ENCODE results near the gene FTH1. TPM values are rescaled to one million over a fixed set of nuclear protein-coding genes. Genes with fewer than 3 reads are reported as not detected.

Gene FTH1
- total RNA-seq, 4 donors from 2014 or later = 2,288 to 6,007 (median 4,694) TPM

GRCh38 chr11:61999141-61999975 lies 31.9 kb upstream of the FTH1 start:
- no peak overlapping the region for H3K27ac ChIP-seq

DNA sequence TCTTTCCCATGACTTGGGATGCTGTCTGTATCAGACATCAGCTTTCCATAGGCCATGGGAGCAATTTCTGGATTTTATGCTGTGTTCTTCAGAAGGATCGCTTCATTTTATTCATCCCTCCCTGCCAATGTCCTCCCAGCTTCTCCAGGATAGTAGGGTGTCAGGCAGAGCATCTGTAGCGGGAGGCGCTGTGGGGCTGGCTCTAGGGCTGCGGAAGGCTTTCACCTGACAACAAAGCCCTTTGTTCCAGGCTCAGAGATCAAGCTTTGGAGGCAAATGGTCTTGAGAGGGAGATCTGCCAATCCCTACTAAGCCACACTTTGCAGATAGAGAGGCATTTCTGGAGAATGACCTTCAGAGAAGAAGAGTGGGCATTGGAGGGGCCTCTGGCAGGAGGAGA lies 29.5 kb upstream of the FTH1 start:
- in situ Hi-C loops (cut with MboI; ENCODE audit: low pct_ligation_motif_present in 1 of 4, low pct_unique_long_range_greater_than_20kb in 1 of 4, low sequenced_read_pairs in 3 of 4) (no loop called here), intact Hi-C loops (cut with DNase I; ENCODE audit: low total_unique reads) (no loop called here)
- TF ChIP-seq POLR2AphosphoS5 (IDR thresholded peaks at IDR 0.05) (no peak), EP300 (IDR thresholded peaks at IDR 0.05; ENCODE audit: low read depth) (no peak), POLR2A (IDR thresholded peaks at IDR 0.05) (no peak)
- TF ChIP-seq, protein P1, sequence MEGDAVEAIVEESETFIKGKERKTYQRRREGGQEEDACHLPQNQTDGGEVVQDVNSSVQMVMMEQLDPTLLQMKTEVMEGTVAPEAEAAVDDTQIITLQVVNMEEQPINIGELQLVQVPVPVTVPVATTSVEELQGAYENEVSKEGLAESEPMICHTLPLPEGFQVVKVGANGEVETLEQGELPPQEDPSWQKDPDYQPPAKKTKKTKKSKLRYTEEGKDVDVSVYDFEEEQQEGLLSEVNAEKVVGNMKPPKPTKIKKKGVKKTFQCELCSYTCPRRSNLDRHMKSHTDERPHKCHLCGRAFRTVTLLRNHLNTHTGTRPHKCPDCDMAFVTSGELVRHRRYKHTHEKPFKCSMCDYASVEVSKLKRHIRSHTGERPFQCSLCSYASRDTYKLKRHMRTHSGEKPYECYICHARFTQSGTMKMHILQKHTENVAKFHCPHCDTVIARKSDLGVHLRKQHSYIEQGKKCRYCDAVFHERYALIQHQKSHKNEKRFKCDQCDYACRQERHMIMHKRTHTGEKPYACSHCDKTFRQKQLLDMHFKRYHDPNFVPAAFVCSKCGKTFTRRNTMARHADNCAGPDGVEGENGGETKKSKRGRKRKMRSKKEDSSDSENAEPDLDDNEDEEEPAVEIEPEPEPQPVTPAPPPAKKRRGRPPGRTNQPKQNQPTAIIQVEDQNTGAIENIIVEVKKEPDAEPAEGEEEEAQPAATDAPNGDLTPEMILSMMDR (IDR thresholded peaks at IDR 0.05) = no peak
- DNase-seq = no peak
- WGBS, 2 donors (ENCODE audit: low coverage in 1 of 2) = 91 to 100% methylated on average over 3 to 4 of the region's 4 CpGs
- Histone ChIP-seq H3K36me3 (no peaks in the 10 kb centered on the region), H3K27me3 (no peaks in the 10 kb centered on the region), H3K4me3 (no peak overlapping the region), H3K27ac (no peak overlapping the region), H3K9me3 (peaks cover 5 to 6% of the 10 kb centered on the region in 2 donors), H3K4me1 (peaks cover 4 to 17% (median 12%) of the 10 kb centered on the region in 4 donors)

More at GRCh38 chr11:61999141-61999975, 31.9 kb upstream of the FTH1 start:
- peaks cover 5 to 6% of the 10 kb centered on the region in 2 donors for H3K9me3 ChIP-seq
- H3K36me3 ChIP-seq = no peaks in the 10 kb centered on the region
- intact Hi-C loops (cut with DNase I; ENCODE audit: low total_unique reads) (no loop called here), in situ Hi-C loops (cut with MboI; ENCODE audit: low pct_ligation_motif_present in 1 of 4, low pct_unique_long_range_greater_than_20kb in 1 of 4, low sequenced_read_pairs in 3 of 4) (no loop called here)
- WGBS, 2 donors (ENCODE audit: low coverage in 1 of 2) = 91 to 97% methylated on average over 5 to 7 of the region's 7 CpGs
- no peaks in the 10 kb centered on the region for H3K27me3 ChIP-seq
- no peak overlapping the region for H3K4me3 ChIP-seq
- no peak for DNase-seq
- peaks cover 4 to 21% (median 15%) of the 10 kb centered on the region in 4 donors for H3K4me1 ChIP-seq
- no peak for TF ChIP-seq POLR2AphosphoS5 (IDR thresholded peaks at IDR 0.05)
- TF ChIP-seq, protein P1 (IDR thresholded peaks at IDR 0.05) = no peak
- no peak for TF ChIP-seq POLR2A (IDR thresholded peaks at IDR 0.05)
- no peak for TF ChIP-seq EP300 (IDR thresholded peaks at IDR 0.05; ENCODE audit: low read depth)

- in situ Hi-C loops (cut with MboI; ENCODE audit: low pct_ligation_motif_present in 1 of 4, low pct_unique_long_range_greater_than_20kb in 1 of 4, low sequenced_read_pairs in 3 of 4) = no loop called here
- Histone ChIP-seq H3K27me3 (no peaks in the 10 kb centered on the region), H3K4me3 (no peak overlapping the region), H3K27ac (no peak overlapping the region), H3K36me3 (no peaks in the 10 kb centered on the region), H3K4me1 (no peaks in the 10 kb centered on the region), H3K9me3 (peaks cover 5 to 6% of the 10 kb centered on the region in 2 donors)
- TF ChIP-seq POLR2A (IDR thresholded peaks at IDR 0.05) = no peak
- TF ChIP-seq EP300 (IDR thresholded peaks at IDR 0.05; ENCODE audit: low read depth) = no peak
- TF ChIP-seq, protein P1 (IDR thresholded peaks at IDR 0.05) = no peak
- TF ChIP-seq POLR2AphosphoS5 (IDR thresholded peaks at IDR 0.05) = no peak
- WGBS, 2 donors (ENCODE audit: low coverage in 1 of 2) = 50 to 60% methylated on average over 2 to 3 of the region's 3 CpGs
- intact Hi-C loops (cut with DNase I; ENCODE audit: low total_unique reads) = loop anchor here (1.0 kb wide), 1 partner anchor 39 kb away; no protein-coding TSS in a partner anchor
- DNase-seq = no peak
Measured at GRCh38 chr11:61994981-61995380, 27.5 kb upstream of the FTH1 start.

DNA sequence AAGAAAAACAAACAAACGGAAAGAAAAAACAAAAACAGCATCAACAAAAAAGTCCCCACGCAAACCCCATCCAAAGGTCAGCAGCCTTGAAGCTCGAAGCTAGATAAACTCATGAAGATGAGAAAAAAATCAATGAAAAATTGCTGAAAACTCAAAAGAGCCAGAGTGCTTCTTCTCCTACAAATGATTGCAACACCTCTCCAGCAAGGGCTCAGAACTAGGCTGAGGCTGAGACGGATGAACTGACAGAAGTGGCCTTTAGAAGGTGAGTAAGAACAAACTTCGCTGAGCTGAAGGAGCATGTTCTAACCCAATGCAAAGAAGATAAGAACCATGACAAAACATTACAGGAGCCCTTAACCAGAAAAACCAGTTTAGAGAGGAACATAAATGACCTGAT lies 18.4 kb upstream of the FTH1 start:
- Histone ChIP-seq H3K4me3 (no peak overlapping the region), H3K27ac (no peak overlapping the region), H3K4me1 (peaks cover 0 to 7% (median 2%) of the 10 kb centered on the region in 4 donors), H3K9me3 (no peaks in the 10 kb centered on the region), H3K27me3 (no peaks in the 10 kb centered on the region), H3K36me3 (no peaks in the 10 kb centered on the region)
- DNase-seq = no peak
- TF ChIP-seq POLR2A (IDR thresholded peaks at IDR 0.05) = no peak
- no peak for TF ChIP-seq POLR2AphosphoS5 (IDR thresholded peaks at IDR 0.05)
- no peak for TF ChIP-seq EP300 (IDR thresholded peaks at IDR 0.05; ENCODE audit: low read depth)
- TF ChIP-seq, protein P1 (IDR thresholded peaks at IDR 0.05) = no peak
- WGBS, 2 donors (ENCODE audit: low coverage in 1 of 2) = 43 to 59% methylated on average over 4 to 5 of the region's 5 CpGs
- in situ Hi-C loops (cut with MboI; ENCODE audit: low pct_ligation_motif_present in 1 of 4, low pct_unique_long_range_greater_than_20kb in 1 of 4, low sequenced_read_pairs in 3 of 4) (no loop called here), intact Hi-C loops (cut with DNase I; ENCODE audit: low total_unique reads) (no loop called here)

Measured in transverse colon (tissue), 4 donors.